HL-60/S4 treated with phorbol 12-myristate 13-acetate at 8.2 ng/mL for 4 days and 3 days (cell line): Measurements from ENCODE around the gene ZNF888.
"Not testable (repeated sequence)": the region's sequence is repeated elsewhere in the genome, so short reads cannot be mapped to it uniquely, and the experiment has no call there.

ENCODE experiments used
- in situ Hi-C: fragments of 300-500 bp; cut with MboI; formaldehyde crosslinking; loops from 2 replicates; pipeline ENCODE4 v1.15.0; 2022; ENCODE audit warnings: low sequenced_read_pairs

The ZNF888 gene

DNA sequence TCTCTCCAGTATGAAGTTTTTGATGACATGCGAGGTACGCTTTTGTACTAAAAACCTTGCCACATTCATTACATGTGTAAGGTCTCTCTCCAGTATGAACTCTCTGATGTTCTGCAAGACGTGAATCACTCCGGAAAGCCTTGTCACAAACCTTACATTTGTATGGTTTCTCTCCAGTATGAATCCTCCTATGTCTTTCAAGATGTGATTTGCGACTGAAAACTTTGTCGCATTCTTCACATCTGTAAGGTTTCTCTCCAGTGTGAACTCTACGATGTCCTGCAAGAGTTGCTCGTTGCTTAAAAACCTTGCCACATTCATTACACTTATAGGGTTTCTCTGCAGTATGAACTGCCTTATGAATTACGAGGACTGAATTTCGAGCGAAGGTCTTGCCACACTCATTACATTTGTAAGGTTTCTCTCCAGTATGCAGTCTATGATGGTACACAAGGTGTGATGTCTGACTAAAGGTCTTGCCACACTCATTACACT, 42.3 kb downstream of the ZNF888 start:
- in situ Hi-C loops, result no loop called here

DNA sequence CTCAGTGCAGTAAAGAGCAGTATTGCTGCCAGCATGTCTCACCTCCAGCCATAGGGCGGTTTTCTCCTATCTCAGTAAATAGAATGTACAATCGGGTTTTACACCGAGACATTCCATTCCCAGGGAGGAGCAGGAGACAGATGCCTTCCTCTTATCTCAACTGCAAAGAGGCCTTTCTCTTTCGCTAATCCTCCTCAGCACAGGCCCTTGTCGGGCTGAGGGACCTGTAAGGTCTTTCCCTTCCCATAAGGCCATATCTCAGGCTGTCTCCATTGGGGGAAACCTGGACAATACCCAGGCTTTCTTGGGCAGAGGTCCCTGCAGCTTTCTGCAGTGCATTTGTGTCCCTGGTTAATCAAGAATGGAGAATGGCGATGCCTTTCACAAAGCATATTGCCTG, 50.2 kb downstream of the ZNF888 start:
- in situ Hi-C loops, result not testable (repeated sequence)

DNA sequence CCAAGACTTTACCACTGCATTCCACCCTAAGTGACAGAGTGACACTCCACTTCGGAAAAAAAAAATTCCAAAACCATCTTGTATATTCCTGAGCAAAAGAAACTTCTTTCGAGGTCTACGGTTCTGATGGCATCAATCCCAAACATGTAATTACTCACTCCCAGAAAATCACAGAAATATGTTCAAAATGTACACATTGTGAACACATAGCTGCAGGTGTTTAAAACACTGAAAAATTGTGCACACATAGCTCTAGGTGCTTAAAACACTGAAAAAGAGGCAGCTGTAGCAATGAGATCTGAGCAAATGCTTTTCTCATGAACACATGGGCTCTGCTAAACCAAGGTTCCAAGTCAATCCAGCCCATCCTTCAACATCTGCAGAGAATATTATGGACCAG, 51.8 kb downstream of the ZNF888 start:
- in situ Hi-C loops, result no loop called here

DNA sequence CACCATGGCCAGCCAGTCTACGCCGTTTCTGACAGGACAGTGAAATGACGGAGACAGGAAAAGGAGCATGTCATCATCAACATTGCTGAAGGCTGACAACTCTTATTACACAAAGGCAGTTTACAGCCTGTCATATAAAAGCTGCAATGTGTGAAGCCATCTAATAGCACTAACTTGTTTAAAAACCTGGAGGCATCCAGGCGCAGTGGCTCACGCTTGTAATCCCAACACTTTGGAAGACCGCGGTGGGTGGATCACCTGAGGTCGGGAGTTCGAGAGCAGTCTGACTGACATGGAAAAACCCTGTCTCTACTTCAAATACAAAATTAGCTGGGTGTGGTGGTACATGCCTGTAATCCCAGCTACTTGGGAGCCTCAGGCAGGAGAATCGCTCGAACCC, 55.2 kb downstream of the ZNF888 start:
- in situ Hi-C loops, result not testable (repeated sequence)

DNA sequence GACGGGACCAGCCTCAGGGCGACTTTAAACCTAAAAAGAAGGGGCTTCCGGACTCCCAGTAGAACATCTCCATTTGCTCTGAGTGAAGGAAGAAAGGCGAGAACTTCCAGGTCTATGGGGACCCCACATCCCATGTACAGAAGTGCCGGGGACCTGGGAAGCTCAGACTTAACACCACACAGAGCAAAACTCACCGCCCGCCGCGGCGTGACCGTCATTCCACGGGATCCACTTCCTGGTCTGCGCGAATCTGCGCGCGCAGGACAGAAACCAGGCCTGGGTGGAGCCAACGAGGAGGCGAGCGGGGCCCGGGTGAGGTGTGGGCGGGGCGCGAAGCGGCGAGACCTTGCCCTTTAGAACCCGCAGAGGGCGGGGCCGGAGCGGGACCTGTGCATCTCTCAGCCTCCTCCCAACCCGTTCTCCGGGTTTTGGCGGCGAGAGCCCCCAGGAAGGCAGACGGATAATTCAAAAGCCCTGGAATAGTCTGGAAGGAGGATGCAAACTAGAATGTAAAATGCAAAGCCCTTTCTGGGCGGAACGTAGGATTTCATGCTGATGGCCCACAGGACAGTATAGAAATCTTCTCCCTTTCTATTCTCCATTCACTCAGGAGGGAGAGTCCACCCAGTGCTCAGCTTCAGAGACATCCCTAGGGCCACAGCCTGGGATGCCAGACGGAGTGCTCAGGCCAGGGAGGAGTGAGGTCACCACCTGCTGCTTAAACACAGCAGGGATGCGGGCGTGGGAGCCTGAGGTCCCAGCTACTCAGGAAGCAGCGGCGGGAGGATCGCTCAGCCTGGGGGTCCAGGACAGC, 65.6 kb downstream of the ZNF888 start, which contains the start of gene ZNF468:
Gene ZNF468, minus strand, starts transcription at position 242 of the 814 bp plus-strand sequence. CDS start 3,347 bp downstream, outside the sequence.
- in situ Hi-C loops, result not testable (repeated sequence)

DNA sequence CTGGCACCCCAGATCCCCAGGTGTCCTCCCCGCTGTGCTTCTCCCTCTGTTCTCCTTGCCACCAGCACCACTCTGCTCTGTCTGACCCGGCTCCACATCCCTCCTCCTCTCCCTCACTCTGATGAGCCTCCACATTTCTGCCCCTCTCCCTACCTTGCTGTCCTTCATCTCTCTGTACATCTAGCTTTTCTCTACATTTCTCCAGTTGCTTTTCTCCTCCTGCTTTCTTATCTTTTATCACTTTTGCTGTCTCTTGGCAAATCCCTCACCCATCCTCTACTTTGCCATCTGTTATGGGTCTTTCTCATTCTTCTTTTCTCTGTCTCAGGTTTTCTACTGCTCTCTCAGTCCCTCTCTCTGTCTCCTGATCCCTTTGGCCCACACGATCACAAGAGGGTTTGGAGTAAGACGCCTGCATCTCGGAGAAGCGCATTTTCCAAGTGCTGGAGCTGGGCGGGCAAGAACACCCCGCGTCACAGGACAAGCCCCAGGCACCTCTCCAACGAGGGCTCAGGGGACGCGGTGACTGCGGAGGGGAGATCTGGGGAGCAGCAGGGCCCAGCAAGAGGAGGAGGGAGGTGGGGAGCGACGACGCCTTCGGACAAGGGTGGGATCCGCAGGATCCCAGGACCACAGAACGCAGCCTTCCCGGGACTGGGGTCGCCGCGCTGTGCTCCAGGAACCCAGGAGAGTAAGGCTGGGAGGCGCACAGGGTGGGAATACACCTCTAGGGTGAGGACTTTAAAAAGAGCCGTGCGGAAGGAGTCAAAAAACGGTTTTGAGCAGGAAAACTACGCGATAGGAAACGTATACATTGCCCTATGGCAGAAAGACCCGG, 66.5 kb downstream of the ZNF888 start:
- in situ Hi-C loops, result not testable (repeated sequence)
